SK-N-SH (cell line): ENCODE data around the gene ZNRD2. TPM values are rescaled to one million over a fixed set of nuclear protein-coding genes. Genes with fewer than 3 reads are reported as not detected.
A peak's percentile ranks its signal among the peaks of the same experiment; 100 is the strongest.

ENCODE experiments used
- CTCF ChIA-PET: fragments of 300-600, 350-600 bp; formaldehyde crosslinking; extraction: SDS; loops from one replicate; lab custom pipeline; 2021; lab: Yijun Ruan, JAX
- POLR2A ChIA-PET: fragments of 350-600 bp; sonication (Branson Sonifier 250); formaldehyde crosslinking; extraction: SDS; loops from one replicate; lab custom pipeline; 2020; ENCODE audit warnings: antibody characterized with exemption, inconsistent platforms; lab: Yijun Ruan, JAX
- DNase-seq: peaks from one replicate; pipeline ENCODE4 v3.0.0; 2012
- H2AFZ ChIP-seq: fragments of 200-600 bp; sonication (generic); 2 replicates; pipeline ENCODE4 v1.8.1; 2016; ENCODE audit warnings: antibody characterized with exemption, mild to moderate bottlenecking, low read depth
- H3F3A ChIP-seq: fragments of 200-600 bp; sonication (generic); replicated peaks from 2 replicates; pipeline ENCODE3; 2016; ENCODE audit warnings: antibody characterized with exemption, mild to moderate bottlenecking; ENCODE audit not compliant: insufficient read depth
- H3K27ac ChIP-seq, 2 experiments: fragments of 200-500 bp in 1 of 2; fragments of 200-600 bp in 1 of 2; sonication (Bioruptor generic) in 1 of 2; sonication (generic), shearing (Covaris generic) in 1 of 2; 2 replicates each; pipeline versions ENCODE4 v1.5.1 to v1.6.1; 2014 to 2016; ENCODE audit warnings: low read depth in 2 of 2, inconsistent platforms in 1 of 2, low read length in 1 of 2, mild to moderate bottlenecking in 1 of 2, mixed read lengths in 1 of 2
- H3K27me3 ChIP-seq: fragments of 200-600 bp; sonication (generic), shearing (Covaris generic); 2 replicates; pipeline ENCODE4 v1.6.1; 2016; ENCODE audit warnings: mixed run types; ENCODE audit not compliant: insufficient read depth
- H3K36me3 ChIP-seq, 2 experiments: fragments of 200-500 bp in 1 of 2; fragments of 200-600 bp in 1 of 2; sonication (Bioruptor generic) in 1 of 2; sonication (generic) in 1 of 2; replicated peaks in 1 of 2; 2 replicates each; pipeline versions ENCODE3 to v1.5.1; 2014 to 2016; ENCODE audit warnings: low read length in 1 of 2, mild to moderate bottlenecking in 1 of 2; ENCODE audit not compliant: insufficient read depth in 2 of 2, control insufficient read depth in 1 of 2
- H3K4me1 ChIP-seq, 2 experiments: fragments of 200-500 bp in 1 of 2; fragments of 200-600 bp in 1 of 2; sonication (Bioruptor generic) in 1 of 2; sonication (generic), shearing (Covaris generic) in 1 of 2; 2 replicates each; pipeline versions ENCODE4 v1.5.1 to v1.6.1; 2014 to 2016; ENCODE audit warnings: low read depth in 1 of 2, low read length in 1 of 2, mixed run types in 1 of 2; ENCODE audit not compliant: insufficient read depth in 2 of 2, control insufficient read depth in 1 of 2
- H3K4me2 ChIP-seq: fragments of 200-600 bp; sonication (generic), shearing (Covaris generic); 2 replicates; pipeline ENCODE4 v1.6.1; 2017; ENCODE audit warnings: mixed run types
- H3K4me3 ChIP-seq, 2 experiments: fragments of 200-500 bp in 1 of 2; fragments of 200-600 bp in 1 of 2; sonication (Bioruptor generic) in 1 of 2; sonication (generic), shearing (Covaris generic) in 1 of 2; 2 replicates each; pipeline versions ENCODE4 v1.5.1 to v1.8.1; 2014 to 2016; ENCODE audit warnings: low read depth in 2 of 2, inconsistent platforms in 1 of 2, low read length in 1 of 2, mild to moderate bottlenecking in 1 of 2, mixed read lengths in 1 of 2, moderate library complexity in 1 of 2
- H3K79me2 ChIP-seq: fragments of 200-600 bp; sonication (generic); 2 replicates; pipeline ENCODE4 v1.8.1; 2017; ENCODE audit warnings: mild to moderate bottlenecking; ENCODE audit not compliant: insufficient read depth
- H3K9ac ChIP-seq: fragments of 200-600 bp; sonication (generic); 2 replicates; pipeline ENCODE4 v1.6.1; 2017; ENCODE audit warnings: mixed run types
- H3K9me2 ChIP-seq: fragments of 200-600 bp; sonication (generic); 2 replicates; pipeline ENCODE4 v1.6.1; 2017; ENCODE audit warnings: mixed run types
- H3K9me3 ChIP-seq: fragments of 200-600 bp; sonication (generic); 2 replicates; pipeline ENCODE4 v1.6.1; 2017; ENCODE audit warnings: mixed run types, mild to moderate bottlenecking, moderate library complexity
- H4K20me1 ChIP-seq: fragments of 200-600 bp; sonication (generic); 2 replicates; pipeline ENCODE4 v1.6.1; 2017; ENCODE audit warnings: mild to moderate bottlenecking, mixed run types; ENCODE audit not compliant: insufficient read depth
- CTCF ChIP-seq: fragments of 200-600 bp; sonication (generic); IDR thresholded peaks from 2 replicates; pipeline ENCODE4 v1.6.1; 2017; ENCODE audit warnings: antibody characterized with exemption, mild to moderate bottlenecking, moderate library complexity
- EZH2phosphoT487 ChIP-seq: fragments of 200-600 bp; sonication (generic); IDR thresholded peaks from 2 replicates; pipeline ENCODE4 v1.6.1; 2017; ENCODE audit warnings: low read depth, mixed run types, mild to moderate bottlenecking, antibody characterized with exemption, moderate library complexity, borderline replicate concordance
- FOSL2 ChIP-seq: IDR thresholded peaks from 2 replicates; pipeline ENCODE4 v1.4.0; 2012; ENCODE audit warnings: low read depth, mild to moderate bottlenecking, moderate library complexity, borderline replicate concordance
- GABPA ChIP-seq: IDR thresholded peaks from 2 replicates; pipeline ENCODE4 v1.4.0; 2012; ENCODE audit warnings: low read depth, mild to moderate bottlenecking
- GATA2 ChIP-seq: sonication (generic); formaldehyde crosslinking; IDR thresholded peaks from 2 replicates; pipeline ENCODE4 v1.5.0; 2020; ENCODE audit warnings: mild to moderate bottlenecking, missing genetic modification reagents
- MXI1 ChIP-seq: IDR thresholded peaks from 2 replicates; pipeline ENCODE4 v1.6.1; 2012; ENCODE audit warnings: mild to moderate bottlenecking, low read depth, low read length, improper control_type of control experiment
- NRF1 ChIP-seq: IDR thresholded peaks from 2 replicates; pipeline ENCODE4 v1.6.1; 2012; ENCODE audit warnings: low read depth, mild to moderate bottlenecking, low read length
- POLR2AphosphoS5 ChIP-seq: IDR thresholded peaks from 2 replicates; pipeline ENCODE4 v1.6.1; 2012; ENCODE audit warnings: low read depth, low read length
- RCOR1 ChIP-seq: fragments of 150-350 bp; IDR thresholded peaks from 2 replicates; pipeline ENCODE4 v1.6.1; 2017; ENCODE audit warnings: antibody characterized with exemption, low read length
- REST ChIP-seq: IDR thresholded peaks from 2 replicates; pipeline ENCODE4 v1.6.1; 2012; ENCODE audit warnings: mild to moderate bottlenecking, low read depth, low read length, moderate library complexity
- RXRA ChIP-seq: IDR thresholded peaks from 2 replicates; pipeline ENCODE4 v1.4.0; 2012; ENCODE audit warnings: low read depth, mild to moderate bottlenecking, borderline replicate concordance
- SMC3 ChIP-seq: IDR thresholded peaks from 2 replicates; pipeline ENCODE4 v1.6.1; 2012; ENCODE audit warnings: low read depth, low read length, improper control_type of control experiment
- YY1 ChIP-seq: IDR thresholded peaks from 2 replicates; pipeline ENCODE4 v1.4.0; 2012; ENCODE audit warnings: low read depth, mild to moderate bottlenecking
- WGBS: methylation state at CpG from one replicate; pipeline ENCODE4 v1.1.6; 2017; ENCODE audit warnings: low lambda C conversion rate; 5-methylcytosine and 5-hydroxymethylcytosine counted together
- polyA plus RNA-seq, 3 experiments: library from polyadenylated mRNA; depleted of rRNA; stranded (reverse); fragments of >200 nt; gene quantifications; 2 replicates each; pipeline ENCODE4 v1.2.3, GENCODE V29; 2012

Gene ZNRD2
- polyA plus RNA-seq, 1 of the 3 experiments (the other 2 are of a cell fraction) = 78.1 TPM

DNA sequence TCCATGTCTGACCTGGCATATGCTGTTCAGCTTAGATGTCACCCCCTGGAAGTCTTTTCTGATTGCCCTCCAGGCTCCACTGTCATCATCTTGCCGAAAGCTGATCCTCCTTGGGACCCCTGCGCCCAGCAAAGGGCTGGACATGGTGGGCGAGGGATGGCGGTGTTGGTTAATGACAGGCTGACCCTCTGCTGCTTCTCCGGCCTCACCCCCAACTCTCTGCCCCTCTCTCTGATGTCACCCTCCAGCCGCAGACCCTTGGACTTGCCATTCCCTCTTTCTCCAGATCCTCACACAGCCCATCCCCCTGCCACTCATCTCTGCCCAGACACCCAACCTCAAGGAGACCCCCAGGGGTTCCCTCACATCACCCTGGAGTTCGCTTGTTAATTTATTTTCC is 7.9 kb downstream of the ZNRD2 start:
- H3K27me3 ChIP-seq = no peaks in the 10 kb centered on the region
- TF ChIP-seq EZH2phosphoT487 (no peak), NRF1 (no peak), GABPA (no peak), SMC3 (no peak), YY1 (no peak), POLR2AphosphoS5 (no peak), RXRA (no peak), REST (no peak), MXI1 (no peak), GATA2 (no peak), RCOR1 (no peak), CTCF (no peak), FOSL2 (no peak)
- TF ChIP-seq, all 33 proteins: peak for 0
- Histone ChIP-seq H3K9me2 (no peaks in the 10 kb centered on the region), H3K9me3 (no peaks in the 10 kb centered on the region), H3K36me3 (peaks cover 22 to 43% of the 10 kb centered on the region in 2 experiments), H3K79me2 (peaks cover 41% of the 10 kb centered on the region), H3K4me3 (no peak overlapping the region), H3K9ac (peak overlapping the region; percentile 78; the same call in 1 of the 2 replicates), H3K27ac (no peak overlapping the region), H4K20me1 (peaks cover 23% of the 10 kb centered on the region), H3K4me1 (peaks cover 32 to 39% of the 10 kb centered on the region in 2 experiments; a peak in 3 of 4 replicates), H2AFZ (no peak overlapping the region), H3K4me2 (peak overlapping the region; percentile 99; the same call in 1 of the 2 replicates), H3F3A (peaks cover 34% of the 10 kb centered on the region)
- 94% methylated on average over 7 of the region's 7 CpGs for WGBS
- no peak for DNase-seq
- POLR2A ChIA-PET = interaction anchor here (1.4 kb wide), 1 partner anchor 17 kb away, joined by 5 read pairs; no protein-coding TSS in a partner anchor
- CTCF ChIA-PET = interaction anchor here (13.3 to 13.6 kb wide), 2 partner anchors 13 to 37 kb away, joined by 216 to 295 read pairs; partner anchors contain the start of gene KCNK7
